IPS DF 4.7 (cell line): ENCODE measurements around the gene LPAR6.

Experiments
- DNase-seq: peaks from one replicate; pipeline ENCODE4 v3.0.0-alpha.2; 2013; ENCODE audit warnings: low spot score; ENCODE audit errors: extremely low read depth

Gene LPAR6

GRCh38 chr13:48377857-48378256 is 35.1 kb downstream of the LPAR6 start:
- DNase-seq: no peak

- no peak for DNase-seq
Measured at GRCh38 chr13:48370815-48371214, 42.1 kb downstream of the LPAR6 start.

- no peak for DNase-seq
Measured at GRCh38 chr13:48369988-48370387, 42.9 kb downstream of the LPAR6 start.
